HG02970 (cell line): ENCODE data around the gene SH3RF3.
"Not testable (repeated sequence)": the region's sequence is repeated elsewhere in the genome, so short reads cannot be mapped to it uniquely, and the experiment has no call there.

Source experiments
- ATAC-seq: cut with Tn5 transposase; IDR thresholded peaks from one replicate; pipeline ENCODE4 v1.9.1; 2021; ENCODE audit warnings: mild to moderate bottlenecking, moderate library complexity, moderate number of reproducible peaks; ENCODE audit not compliant: unreplicated experiment, low FRiP score

SH3RF3 gene

GRCh38 chr2:109212836-109213563, 84.0 kb downstream of the SH3RF3 start:
- no peak for ATAC-seq

GRCh38 chr2:109213646-109214433, 84.8 kb downstream of the SH3RF3 start:
- peak; percentile 33 for ATAC-seq

- ATAC-seq: no peak
Measured at GRCh38 chr2:109214651-109215371, 85.8 kb downstream of the SH3RF3 start.

GRCh38 chr2:109215866-109216265, 86.9 kb downstream of the SH3RF3 start:
- ATAC-seq: no peak

GRCh38 chr2:109216332-109216731, 87.3 kb downstream of the SH3RF3 start:
- ATAC-seq: no peak

GRCh38 chr2:109217362-109218086, 88.5 kb downstream of the SH3RF3 start:
- no peak for ATAC-seq

- ATAC-seq: no peak
Measured at GRCh38 chr2:109218087-109218791, 89.2 kb downstream of the SH3RF3 start.

GRCh38 chr2:109218792-109219126, 89.8 kb downstream of the SH3RF3 start:
- ATAC-seq: no peak

- ATAC-seq: no peak
Measured at GRCh38 chr2:109220860-109221259, 91.9 kb downstream of the SH3RF3 start.

GRCh38 chr2:109221316-109221715, 92.3 kb downstream of the SH3RF3 start:
- not testable (repeated sequence) for ATAC-seq

GRCh38 chr2:109222422-109222821, 93.4 kb downstream of the SH3RF3 start:
- no peak for ATAC-seq

- ATAC-seq: no peak
Measured at GRCh38 chr2:109222825-109223471, 93.9 kb downstream of the SH3RF3 start.

- no peak for ATAC-seq
Measured at GRCh38 chr2:109223490-109223889, 94.5 kb downstream of the SH3RF3 start.

GRCh38 chr2:109224341-109224740, 95.3 kb downstream of the SH3RF3 start:
- not testable (repeated sequence) for ATAC-seq

GRCh38 chr2:109225170-109225782, 96.3 kb downstream of the SH3RF3 start:
- ATAC-seq: no peak

- ATAC-seq: no peak
Measured at GRCh38 chr2:109226128-109226527, 97.1 kb downstream of the SH3RF3 start.

- ATAC-seq: no peak
Measured at GRCh38 chr2:109226622-109227021, 97.6 kb downstream of the SH3RF3 start.

- ATAC-seq: no peak
Measured at GRCh38 chr2:109229094-109229675, 100.2 kb downstream of the SH3RF3 start.

GRCh38 chr2:109230941-109231420, 102.0 kb downstream of the SH3RF3 start:
- ATAC-seq: no peak
